GM23338 (cell line): Measurements from ENCODE around the gene ASAH2B. TPM values are rescaled to one million over a fixed set of nuclear protein-coding genes. Genes with fewer than 3 reads are reported as not detected.

Experiments used
- ATAC-seq: fragments of 200-7000 bp; cut with Tn5 transposase; 3 replicates; pipeline ENCODE4 v1.9.1; 2020
- DNase-seq: peaks from one replicate; pipeline ENCODE4 v3.0.0-alpha.2; 2015; ENCODE audit warnings: low spot score
- H2AFZ ChIP-seq: fragments of 200-600 bp; sonication (generic); 2 replicates; pipeline ENCODE4 v1.8.0; 2016; ENCODE audit warnings: antibody characterized with exemption, mild to moderate bottlenecking, moderate library complexity
- H3F3A ChIP-seq: fragments of 200-600 bp; sonication (generic); replicated peaks from 2 replicates; pipeline ENCODE4 v1.8.0; 2017; ENCODE audit warnings: antibody characterized with exemption, mixed run types, low read depth
- H3K27ac ChIP-seq: fragments of 200-600 bp; sonication (generic); 2 replicates; pipeline ENCODE4 v1.6.1; 2016; ENCODE audit warnings: low read depth
- H3K27me3 ChIP-seq: fragments of 200-600 bp; sonication (generic); 2 replicates; pipeline ENCODE4 v1.8.0; 2016; ENCODE audit warnings: mild to moderate bottlenecking, mixed run types, moderate library complexity; ENCODE audit not compliant: insufficient read depth
- H3K36me3 ChIP-seq: fragments of 200-600 bp; sonication (generic); 2 replicates; pipeline ENCODE4 v1.8.0; 2016; ENCODE audit warnings: mild to moderate bottlenecking; ENCODE audit not compliant: insufficient read depth
- H3K4me1 ChIP-seq: fragments of 200-600 bp; sonication (generic); 2 replicates; pipeline ENCODE4 v1.8.0; 2016; ENCODE audit warnings: mild to moderate bottlenecking, moderate library complexity; ENCODE audit not compliant: insufficient read depth
- H3K4me2 ChIP-seq: fragments of 200-600 bp; sonication (generic); 2 replicates; pipeline ENCODE4 v1.7.1; 2017; ENCODE audit warnings: mixed run types
- H3K4me3 ChIP-seq: fragments of 200-600 bp; sonication (generic); 2 replicates; pipeline ENCODE4 v1.6.1; 2016; ENCODE audit warnings: mixed run types
- H3K79me2 ChIP-seq: fragments of 200-600 bp; sonication (generic); replicated peaks from 2 replicates; pipeline ENCODE4 v1.8.0; 2017; ENCODE audit warnings: mild to moderate bottlenecking; ENCODE audit not compliant: insufficient read depth
- H3K9me2 ChIP-seq: fragments of 200-600 bp; sonication (generic); 2 replicates; pipeline ENCODE4 v1.8.0; 2017; ENCODE audit not compliant: insufficient read depth
- H4K20me1 ChIP-seq: fragments of 200-600 bp; sonication (generic); replicated peaks from 2 replicates; pipeline ENCODE4 v1.8.0; 2017; ENCODE audit warnings: mild to moderate bottlenecking; ENCODE audit not compliant: insufficient read depth
- H3K27ac Mint-ChIP-seq: 2 replicates; pipeline ENCODE4 v1.8.0; 2020; ENCODE audit warnings: inconsistent platforms, mild to moderate bottlenecking, moderate library complexity, mixed read lengths
- H3K27me3 Mint-ChIP-seq: 3 replicates; pipeline ENCODE4 v1.8.0; 2022; ENCODE audit warnings: low read depth, mild to moderate bottlenecking, moderate library complexity, mixed read lengths, inconsistent platforms; ENCODE audit not compliant: insufficient read depth, poor library complexity
- H3K36me3 Mint-ChIP-seq: 3 replicates; pipeline ENCODE4 v1.8.0; 2021; ENCODE audit warnings: low read depth, mild to moderate bottlenecking, inconsistent platforms, moderate library complexity, mixed read lengths
- H3K4me1 Mint-ChIP-seq: 3 replicates; pipeline ENCODE4 v1.8.0; 2020; ENCODE audit warnings: mild to moderate bottlenecking, inconsistent platforms, mixed read lengths
- H3K4me3 Mint-ChIP-seq: 3 replicates; pipeline ENCODE4 v1.8.0; 2021; ENCODE audit warnings: moderate library complexity, mild to moderate bottlenecking, inconsistent platforms, mixed read lengths
- H3K9me3 Mint-ChIP-seq: 3 replicates; pipeline ENCODE4 v1.8.0; 2020; ENCODE audit warnings: moderate library complexity, mild to moderate bottlenecking, inconsistent platforms, mixed read lengths
- JUNB ChIP-seq: IDR thresholded peaks from one replicate; pipeline ENCODE4 v1.6.1; 2016; ENCODE audit warnings: antibody characterized with exemption; ENCODE audit not compliant: unreplicated experiment
- NANOG ChIP-seq: IDR thresholded peaks from 2 replicates; pipeline ENCODE4 v1.6.1; 2016; ENCODE audit warnings: antibody characterized with exemption, borderline replicate concordance
- POLR2AphosphoS5 ChIP-seq: IDR thresholded peaks from 2 replicates; pipeline ENCODE4 v1.6.1; 2016; ENCODE audit warnings: antibody characterized with exemption, low read depth
- REST ChIP-seq: IDR thresholded peaks from one replicate; pipeline ENCODE4 v1.6.1; 2018; ENCODE audit warnings: antibody characterized with exemption; ENCODE audit not compliant: unreplicated experiment
- STAT1 ChIP-seq: IDR thresholded peaks from one replicate; pipeline ENCODE4 v1.6.1; 2016; ENCODE audit warnings: antibody characterized with exemption; ENCODE audit not compliant: unreplicated experiment
- ZNF114 ChIP-seq: fragments of 250-450 bp; sonication (Bioruptor Pico); IDR thresholded peaks from 2 replicates; pipeline ENCODE4 v1.5.0; 2020; ENCODE audit warnings: mild to moderate bottlenecking, moderate library complexity
- ZNF331 ChIP-seq: fragments of 250-450 bp; sonication (Bioruptor Pico); IDR thresholded peaks from 2 replicates; pipeline ENCODE4 v1.5.0; 2020; ENCODE audit warnings: low read depth, mild to moderate bottlenecking, moderate library complexity
- polyA plus RNA-seq: library from polyadenylated mRNA; unstranded; fragments of >200 nt; fragmentation: Nextera tagmentation; extraction: Ambion mirVana; gene quantifications from 2 replicates; pipeline ENCODE4 v1.2.1, GENCODE V29; 2016
- total RNA-seq: library from RNA; depleted of rRNA; stranded (reverse); fragments of >200 nt; shearing (Covaris generic); gene quantifications from 2 replicates; pipeline ENCODE4 v1.2.3, GENCODE V29; 2014; rRNA removed

Gene ASAH2B
- total and polyA plus RNA-seq, 2 experiments from 2014 or later = 6.9 to 11.7 TPM

GRCh38 chr10:50807851-50808776 is 68.4 kb downstream of the ASAH2B start:
- no peak overlapping the region for H3K4me3 ChIP-seq
- H3K79me2 ChIP-seq = no peaks in the 10 kb centered on the region
- DNase-seq (peak; percentile 42), ATAC-seq (peak; percentile 76)
- Mint-ChIP-seq H3K4me1 (peaks cover 26% of the 10 kb centered on the region), H3K9me3 (no peaks in the 10 kb centered on the region), H3K4me3 (no peak overlapping the region), H3K36me3 (no peaks in the 10 kb centered on the region), H3K27ac (no peak overlapping the region), H3K27me3 (no peaks in the 10 kb centered on the region)
- H4K20me1 ChIP-seq = no peaks in the 10 kb centered on the region
- TF ChIP-seq NANOG (no peak), POLR2AphosphoS5 (no peak), REST (no peak), ZNF114 (CRISPR knock-in tag) (no peak), ZNF331 (no peak), STAT1 (no peak), JUNB (no peak)
- H3K36me3 ChIP-seq = no peaks in the 10 kb centered on the region
- no peak overlapping the region for H3K4me2 ChIP-seq
- H3K27me3 ChIP-seq = no peaks in the 10 kb centered on the region
- no peaks in the 10 kb centered on the region for H3F3A ChIP-seq
- H3K4me1 ChIP-seq = peaks cover 23% of the 10 kb centered on the region
- H3K9me2 ChIP-seq = no peaks in the 10 kb centered on the region
- H3K27ac ChIP-seq = no peak overlapping the region
- no peak overlapping the region for H2AFZ ChIP-seq

Other genes starting within 250 kb of the ASAH2B start
- 33.6 and 34.7 TPM in 2 replicates for gene SGMS1, start 116.0 kb upstream of the ASAH2B start, total RNA-seq
- 12.6 and 15.0 TPM in 2 replicates for gene SGMS1, start 116.0 kb upstream of the ASAH2B start, polyA plus RNA-seq
- not detected in 2 replicates for gene A1CF, start 145.7 kb downstream of the ASAH2B start, total RNA-seq
- gene A1CF, start 145.7 kb downstream of the ASAH2B start, polyA plus RNA-seq = 0.05 TPM in 2 replicates